ENCODE measurements around the gene FAM120AOS. TPM values are rescaled to one million over a fixed set of nuclear protein-coding genes. Genes with fewer than 3 reads are reported as not detected.
"Not testable (repeated sequence)": the region's sequence is repeated elsewhere in the genome, so short reads cannot be mapped to it uniquely, and the experiment has no call there.

Gene FAM120AOS
- total RNA-seq, 1 donor from 2014 or later: 42.3 TPM

DNA sequence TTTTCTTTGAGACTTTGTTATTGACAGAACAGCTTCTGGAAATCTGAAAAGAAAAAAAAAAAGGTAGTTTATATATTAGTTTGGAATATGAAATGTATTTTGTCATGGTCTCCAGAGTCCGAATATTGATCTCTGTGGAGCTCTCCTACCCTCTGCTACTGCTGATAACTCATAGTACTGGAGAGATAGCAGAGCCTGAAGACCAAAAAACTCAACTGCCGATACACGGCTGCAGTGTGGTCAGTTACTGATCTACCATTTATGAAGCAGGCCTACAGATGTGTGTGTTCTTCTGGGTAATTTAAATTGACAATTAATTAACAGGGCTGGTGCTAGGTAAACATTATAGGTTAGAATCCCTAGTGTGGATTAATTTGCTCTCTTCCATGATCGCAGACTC is 5.7 kb downstream of the FAM120AOS start:
- intact Hi-C loops (cut with micrococcal nuclease): no loop called here

DNA sequence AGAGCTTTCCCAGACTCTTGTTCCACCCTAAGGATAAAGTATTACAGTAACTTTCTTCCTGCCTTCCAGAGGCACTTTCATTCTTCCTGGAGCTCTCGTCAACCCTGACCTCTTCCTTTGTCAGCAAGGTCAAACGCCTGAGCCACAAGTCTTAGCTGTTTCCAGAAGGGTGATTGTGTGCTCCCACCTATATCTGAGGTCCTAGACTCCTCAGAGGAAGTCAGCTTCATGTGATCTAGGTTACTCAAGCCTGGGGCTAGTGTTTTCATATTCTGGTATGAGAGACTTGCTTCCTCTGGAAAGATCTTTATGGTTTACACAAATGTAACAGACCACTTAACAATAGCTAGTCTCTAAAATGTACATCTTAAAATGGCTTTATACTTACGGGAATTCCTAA is 7.3 kb downstream of the FAM120AOS start:
- intact Hi-C loops (cut with micrococcal nuclease): no loop called here

DNA sequence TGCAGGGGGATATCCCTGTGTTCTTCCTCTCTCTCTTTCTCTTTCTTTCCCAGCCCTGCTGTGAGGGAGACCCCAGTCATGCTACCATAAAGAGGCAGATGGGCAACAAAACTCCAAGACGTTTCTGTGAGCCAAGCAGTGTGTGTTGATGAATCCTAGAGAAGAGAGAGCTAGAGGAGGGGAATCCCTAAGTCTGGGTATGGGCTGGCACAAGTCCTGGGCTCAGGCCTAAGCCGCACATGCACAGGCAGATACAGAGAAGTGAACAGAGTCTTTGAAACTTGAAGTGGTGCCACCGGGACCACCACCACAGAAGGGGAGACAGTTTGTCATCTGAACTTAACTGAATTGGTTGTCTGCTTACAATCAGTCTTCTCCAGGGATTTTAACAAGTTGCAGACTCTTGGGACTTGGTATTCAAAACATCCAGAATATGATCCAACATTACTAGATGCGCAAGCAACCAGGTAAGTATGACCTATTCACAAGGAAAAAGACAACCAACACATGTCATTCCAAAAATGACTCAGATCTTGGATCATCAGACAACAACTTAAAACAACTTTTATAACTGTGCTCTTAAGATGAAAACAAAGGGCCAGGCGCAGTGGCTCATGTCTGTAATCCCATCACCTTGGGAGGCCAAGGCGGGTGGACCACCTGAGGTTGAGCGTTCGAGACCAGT is 12.3 kb downstream of the FAM120AOS start:
- intact Hi-C loops (cut with micrococcal nuclease): no loop called here

DNA sequence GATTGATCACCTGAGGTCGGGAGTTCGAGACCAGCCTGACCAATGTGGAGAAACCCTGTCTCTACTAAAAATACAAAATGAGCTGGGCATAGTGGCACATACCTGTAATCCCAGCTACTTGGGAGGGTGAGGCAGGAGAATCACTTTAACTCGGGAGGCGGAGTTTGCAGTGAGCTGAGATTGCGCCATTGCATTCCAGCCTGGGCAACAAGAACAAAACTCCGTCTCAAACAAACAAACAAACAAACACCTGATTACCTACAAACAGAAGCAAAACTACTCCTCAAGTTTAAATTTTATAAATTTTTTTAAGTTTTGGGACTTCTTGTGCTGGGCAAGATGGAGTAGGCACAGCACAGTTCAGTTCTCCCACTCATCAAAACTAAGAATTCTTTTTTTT is 14.1 kb downstream of the FAM120AOS start:
- intact Hi-C loops (cut with micrococcal nuclease): not testable (repeated sequence)

DNA sequence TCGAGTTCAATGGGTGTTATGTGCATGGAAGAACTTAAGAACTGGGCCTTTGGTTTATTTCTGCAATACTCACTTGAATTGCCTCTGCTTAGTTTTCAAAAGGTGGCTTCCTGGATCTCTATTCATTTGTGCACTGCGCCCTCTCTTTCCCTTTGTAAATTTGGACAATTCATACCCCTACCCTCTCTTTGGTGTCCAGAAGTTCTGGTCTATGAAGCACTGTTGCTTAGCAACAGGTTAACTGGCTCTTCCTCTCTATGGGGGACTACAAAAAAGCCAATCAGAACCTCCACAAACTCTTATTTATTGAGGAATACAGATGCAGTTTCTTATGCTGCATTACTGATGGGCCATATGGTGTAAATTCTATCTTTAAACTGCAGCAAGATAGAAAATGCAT is 15.4 kb downstream of the FAM120AOS start:
- intact Hi-C loops (cut with micrococcal nuclease): no loop called here

DNA sequence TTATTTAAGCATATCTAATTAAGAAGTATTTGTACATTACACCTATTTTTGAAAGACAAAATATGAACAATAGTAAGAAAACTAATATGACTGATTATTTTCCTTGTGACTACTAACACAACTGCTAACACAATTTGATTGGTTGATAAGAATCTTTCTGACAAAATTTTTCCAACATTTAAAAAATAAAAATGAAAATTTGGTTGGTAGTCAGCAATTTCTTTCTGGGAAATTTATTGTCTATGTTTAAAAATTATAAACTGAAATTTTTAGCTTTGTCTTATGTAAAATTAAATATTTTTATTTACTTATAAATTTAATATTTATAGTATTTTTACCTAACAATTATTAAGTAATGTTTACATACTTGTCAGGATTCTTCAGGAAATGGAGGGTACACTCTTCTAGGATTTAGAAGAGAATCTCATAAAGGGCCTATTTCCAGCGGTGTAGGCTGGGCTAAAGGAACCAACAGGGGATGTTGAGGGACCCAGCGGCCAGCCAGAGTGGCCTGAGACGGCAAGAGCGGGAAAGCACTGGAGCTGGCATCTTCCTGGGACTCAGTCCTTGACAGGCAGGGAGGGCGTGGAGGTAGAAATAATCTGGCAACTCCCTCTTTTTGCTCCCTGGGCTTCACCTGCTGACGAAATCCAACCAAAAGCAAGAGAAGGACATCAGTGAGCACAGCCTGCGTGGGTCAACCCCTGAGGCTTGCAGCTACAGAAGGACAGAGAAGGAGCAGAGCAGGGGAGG is 16.6 kb downstream of the FAM120AOS start:
- intact Hi-C loops (cut with micrococcal nuclease): no loop called here

DNA sequence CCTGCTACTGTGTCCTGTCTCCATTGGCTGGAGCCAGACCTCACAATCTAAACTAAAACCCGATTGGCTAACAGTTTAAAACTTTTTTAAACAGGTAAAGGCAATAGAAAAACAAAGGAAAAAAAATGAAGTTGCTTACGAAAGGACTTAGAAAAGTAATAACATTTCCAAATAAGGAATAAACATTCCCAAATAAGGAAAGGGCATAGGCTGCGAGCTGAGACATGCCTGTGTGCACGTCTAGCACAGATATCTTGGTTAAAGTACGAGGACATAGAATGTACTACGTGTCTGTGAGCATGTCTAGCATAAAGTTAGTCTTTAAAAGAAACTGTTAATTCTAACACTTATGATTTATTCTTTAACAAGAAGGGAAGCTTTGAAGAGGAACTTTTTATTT is 17.2 kb downstream of the FAM120AOS start:
- intact Hi-C loops (cut with micrococcal nuclease): no loop called here

DNA sequence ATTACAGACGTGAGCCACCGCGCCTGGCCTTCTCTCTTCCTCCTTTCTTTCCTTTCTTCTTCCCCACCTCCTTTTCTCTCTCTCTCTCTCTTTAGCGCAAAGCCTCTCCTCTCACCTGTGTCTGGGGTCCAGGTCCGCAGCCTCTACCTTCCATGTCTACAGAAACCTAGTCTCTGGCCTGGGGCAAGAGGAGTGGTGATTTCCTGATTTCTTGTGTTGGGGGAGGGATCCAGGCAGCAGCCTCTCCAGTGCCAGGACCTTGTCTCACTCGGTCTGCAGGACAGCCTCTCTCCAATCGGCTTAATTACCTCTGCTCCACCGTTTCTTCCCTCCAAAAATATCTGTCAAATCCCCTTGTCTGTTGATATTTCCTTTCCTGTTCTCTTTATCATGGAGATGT is 18.0 kb downstream of the FAM120AOS start:
- intact Hi-C loops (cut with micrococcal nuclease): no loop called here

DNA sequence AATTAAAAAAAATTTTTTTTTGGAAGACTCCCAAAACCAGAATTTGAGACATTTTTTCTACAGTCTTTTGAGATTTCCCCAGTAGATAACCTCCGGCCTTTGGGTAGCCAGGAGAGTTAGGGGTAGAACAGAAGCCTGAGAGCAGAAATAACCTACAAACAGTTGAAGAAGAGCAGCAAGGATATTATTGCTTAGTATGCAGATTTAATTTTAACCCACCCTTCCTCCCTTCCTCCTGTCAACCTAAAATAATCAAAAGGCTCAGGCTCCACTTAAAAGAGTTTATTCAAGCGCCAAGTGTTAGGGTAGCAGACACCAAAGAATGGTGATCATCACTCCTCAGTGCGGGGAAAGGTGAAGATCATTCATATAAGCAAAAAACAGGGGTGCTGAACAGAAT is 19.3 kb downstream of the FAM120AOS start:
- intact Hi-C loops (cut with micrococcal nuclease): no loop called here

DNA sequence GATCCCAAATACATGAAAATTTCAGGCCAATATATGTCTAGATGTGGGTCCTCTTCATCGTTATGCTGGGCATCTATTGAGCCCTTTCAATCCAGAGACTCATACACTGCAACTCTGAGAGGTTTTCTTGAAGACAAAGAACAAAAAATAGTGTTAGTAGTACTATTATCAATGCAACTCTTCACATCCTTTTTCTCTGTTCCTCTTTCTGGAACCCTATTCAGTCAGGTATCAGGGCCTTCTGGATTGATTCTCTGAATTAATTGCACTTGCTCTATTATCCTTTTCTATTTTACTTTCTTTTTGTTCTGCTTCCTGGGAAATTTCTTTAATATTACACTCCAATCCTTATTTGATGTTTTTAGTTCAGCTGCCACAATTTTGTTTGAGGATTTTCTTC is 20.4 kb downstream of the FAM120AOS start:
- intact Hi-C loops (cut with micrococcal nuclease): no loop called here

DNA sequence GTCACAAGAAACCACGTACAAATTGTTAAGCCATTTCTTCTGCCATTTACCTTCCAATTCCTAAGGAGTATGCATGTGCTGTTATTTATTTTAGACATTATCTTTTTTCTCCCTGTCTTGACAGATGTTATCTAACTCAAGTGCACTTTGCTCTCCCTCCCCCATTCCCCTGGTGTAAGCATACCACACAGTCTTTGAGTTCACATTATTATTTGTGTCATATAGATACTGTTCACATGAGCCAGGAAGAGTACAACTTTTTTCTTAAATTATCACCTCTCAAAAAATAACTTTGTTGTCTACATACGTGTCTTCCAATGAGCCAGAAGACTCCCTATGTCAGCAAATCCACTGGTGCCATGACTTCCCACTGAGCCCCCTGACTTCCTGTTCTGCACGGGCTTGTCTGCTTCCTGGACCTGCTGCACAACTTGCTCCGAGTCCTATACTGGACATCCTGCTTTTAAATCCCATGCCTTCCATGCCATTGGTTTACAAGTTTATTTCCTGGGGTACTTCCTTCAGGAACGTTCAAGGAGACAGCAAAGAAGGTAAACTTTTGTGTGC is 21.8 kb downstream of the FAM120AOS start:
- intact Hi-C loops (cut with micrococcal nuclease): no loop called here

DNA sequence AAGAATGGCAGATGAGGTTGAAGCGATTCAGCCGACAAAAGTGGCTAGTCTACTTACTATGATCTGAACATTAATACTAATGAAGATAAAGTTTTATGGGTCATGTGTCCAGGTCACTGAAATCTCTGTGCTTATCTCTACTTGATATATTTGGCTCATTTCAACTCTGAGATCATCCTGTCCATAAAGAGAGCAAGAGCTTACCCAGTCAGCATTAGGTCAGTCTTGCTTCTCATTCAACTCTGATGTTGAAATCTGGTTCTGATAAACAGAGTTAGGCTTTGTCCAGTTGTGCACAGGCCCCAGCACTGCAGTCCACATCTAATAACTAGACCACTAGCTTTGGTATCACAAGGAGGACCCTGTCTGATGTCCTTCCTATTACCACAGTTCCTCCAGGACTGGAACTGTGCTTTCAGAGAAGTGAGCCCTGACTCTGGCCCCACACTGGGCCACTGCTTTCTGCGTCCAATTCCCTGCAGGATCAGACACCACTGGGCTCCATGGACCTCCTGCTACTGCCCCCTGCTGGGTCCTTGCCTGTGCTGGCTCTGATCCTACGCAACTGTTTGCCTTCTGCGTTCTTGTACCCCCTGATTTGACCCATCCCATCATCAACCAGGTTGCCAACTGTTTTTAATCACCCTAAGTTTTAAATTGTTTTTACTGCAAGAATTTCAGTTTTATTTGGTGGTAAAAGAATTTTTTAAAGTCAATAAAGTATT is 25.6 kb downstream of the FAM120AOS start:
- intact Hi-C loops (cut with micrococcal nuclease): no loop called here

DNA sequence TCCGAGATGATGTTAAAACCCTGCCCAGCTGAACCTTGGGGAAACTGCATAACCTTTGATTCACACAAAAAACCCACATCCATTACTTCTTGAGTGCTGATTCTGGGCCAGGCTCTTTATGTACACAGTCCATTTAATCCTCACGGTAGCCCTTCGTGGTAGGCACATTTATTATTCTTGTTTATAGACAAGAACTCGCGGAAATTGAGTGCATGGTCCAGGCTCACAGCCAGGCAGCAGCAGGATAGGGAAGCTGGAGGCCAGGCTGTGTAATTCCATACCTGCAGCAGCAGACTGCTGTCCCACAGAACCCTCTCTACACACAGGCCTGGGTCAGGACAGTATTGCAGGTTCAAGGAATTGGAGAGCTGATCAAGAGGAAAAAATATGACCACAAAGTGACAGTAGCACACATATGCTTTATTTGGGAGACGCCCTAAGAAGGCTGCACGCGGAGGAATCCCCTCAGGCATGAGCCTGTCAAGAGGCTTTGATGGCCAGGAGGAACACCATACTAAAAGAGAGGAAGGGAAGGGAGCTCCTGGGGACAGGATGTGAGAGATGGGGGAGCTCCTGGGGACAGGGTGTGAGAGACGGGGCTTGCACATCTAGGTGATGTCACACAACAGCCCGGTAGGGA is 30.3 kb downstream of the FAM120AOS start:
- intact Hi-C loops (cut with micrococcal nuclease): no loop called here

DNA sequence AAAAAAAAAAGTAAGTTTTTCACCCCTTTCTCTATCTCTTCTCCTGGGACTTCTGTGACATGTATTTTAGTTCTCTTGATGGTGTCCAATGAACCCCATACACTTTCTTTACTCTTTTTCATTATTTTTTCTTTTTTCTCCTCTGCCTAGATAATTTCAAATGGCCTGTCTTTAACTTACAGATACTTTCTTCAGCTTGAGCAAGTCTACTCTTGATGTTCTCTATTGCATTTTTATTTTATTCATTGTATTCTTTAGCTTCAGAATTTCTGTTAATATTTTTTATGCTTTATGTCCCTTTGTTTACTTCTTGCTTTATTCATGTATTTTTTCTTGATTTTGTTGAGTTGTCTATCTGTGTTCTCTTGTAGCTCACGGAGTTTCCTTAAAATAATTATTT is 34.4 kb downstream of the FAM120AOS start:
- intact Hi-C loops (cut with micrococcal nuclease): no loop called here

DNA sequence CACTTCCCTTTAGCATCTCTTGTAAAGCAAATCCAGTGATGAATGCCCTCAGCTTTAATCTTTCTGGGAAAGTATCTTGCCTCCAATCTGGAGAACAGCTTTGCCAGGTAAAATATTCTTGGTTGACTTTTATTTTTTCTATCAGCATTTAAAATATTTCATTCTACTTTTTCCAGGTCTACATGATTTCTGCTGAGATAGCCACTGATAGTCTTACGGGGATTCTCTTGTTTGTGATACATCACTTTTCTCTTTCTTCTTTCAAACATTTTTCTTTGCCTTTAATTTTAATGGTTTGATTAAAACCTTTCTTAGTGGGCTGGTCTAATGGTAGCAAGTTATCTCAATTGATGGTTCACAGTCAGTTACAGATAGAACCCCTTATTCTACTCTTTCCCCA is 35.8 kb downstream of the FAM120AOS start:
- intact Hi-C loops (cut with micrococcal nuclease): no loop called here

DNA sequence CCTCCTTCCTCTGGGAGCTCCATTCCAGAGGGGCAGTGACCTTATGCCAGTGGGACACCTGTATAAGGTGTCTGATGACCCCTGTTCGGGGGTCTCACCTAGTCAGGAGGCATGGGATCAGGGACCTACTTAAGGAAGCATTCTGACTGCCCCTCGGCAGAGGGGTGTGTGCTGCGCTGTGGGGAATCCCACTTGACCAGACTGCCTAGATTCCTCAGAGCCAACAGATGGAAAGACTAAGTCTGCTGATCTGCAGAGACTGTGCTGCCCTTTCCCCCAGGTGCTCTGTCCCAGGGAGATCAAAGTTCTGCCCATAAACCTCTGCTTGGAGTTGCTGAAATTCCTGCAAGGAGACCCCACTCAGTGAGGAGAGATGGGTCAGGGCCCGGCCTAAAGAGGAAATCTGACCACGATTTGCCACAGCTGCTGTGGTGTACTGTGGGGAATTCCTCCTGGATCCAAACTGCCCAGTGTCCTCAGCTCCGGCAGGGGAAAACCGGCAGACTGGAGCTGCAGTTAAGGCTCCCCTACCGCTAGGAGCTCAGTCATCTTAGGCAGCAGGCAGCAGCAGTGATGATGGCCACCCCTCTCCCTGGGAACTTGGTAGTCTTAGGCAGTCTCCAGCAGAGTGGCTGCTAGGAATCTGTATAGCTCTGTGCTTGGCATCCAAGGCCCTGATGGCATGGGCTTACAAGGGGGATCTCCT is 36.7 kb downstream of the FAM120AOS start:
- intact Hi-C loops (cut with micrococcal nuclease): no loop called here

DNA sequence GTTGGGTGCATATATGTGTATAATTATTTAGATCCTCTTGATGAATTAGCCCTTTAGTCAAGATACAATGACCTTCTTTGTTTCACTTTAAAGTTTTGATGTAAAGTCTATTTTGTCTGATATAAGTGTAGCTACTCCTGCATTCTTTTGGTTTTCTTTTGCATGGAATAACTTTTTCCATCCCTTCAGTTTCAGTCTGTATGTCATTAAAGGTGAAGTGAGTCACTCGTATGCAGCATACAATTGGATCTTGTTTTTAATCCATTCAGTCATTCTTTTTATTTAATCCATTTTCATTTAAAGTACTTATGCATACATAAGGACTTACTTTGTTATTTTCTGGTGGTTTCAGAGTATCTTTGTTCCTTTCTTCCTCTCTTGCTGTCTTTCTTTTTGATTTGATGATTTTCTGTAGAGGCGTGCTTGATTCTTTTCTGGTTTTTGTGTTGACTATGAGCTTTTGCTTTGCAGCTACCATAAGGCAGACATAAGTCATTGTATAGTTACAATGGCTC is 38.1 kb downstream of the FAM120AOS start:
- intact Hi-C loops (cut with micrococcal nuclease): no loop called here

DNA sequence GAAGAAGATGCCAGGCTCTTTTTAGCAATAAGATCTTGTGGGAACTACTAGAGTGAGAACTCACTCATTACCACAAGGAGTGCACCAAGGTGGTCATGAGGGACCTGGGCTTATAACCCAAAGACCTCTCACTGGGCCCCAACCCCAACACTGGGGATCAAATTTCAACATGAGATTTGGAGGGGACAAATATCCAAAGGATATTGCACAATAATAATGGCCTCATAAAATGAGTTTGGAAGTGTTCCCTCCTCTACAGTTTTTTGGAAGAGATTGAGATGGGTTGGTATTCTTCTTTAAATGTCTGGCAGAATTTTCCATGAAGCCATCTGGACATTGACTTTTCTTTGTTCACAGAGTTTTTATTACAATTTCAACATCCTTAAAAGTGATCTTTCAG is 39.9 kb downstream of the FAM120AOS start:
- intact Hi-C loops (cut with micrococcal nuclease): no loop called here

DNA sequence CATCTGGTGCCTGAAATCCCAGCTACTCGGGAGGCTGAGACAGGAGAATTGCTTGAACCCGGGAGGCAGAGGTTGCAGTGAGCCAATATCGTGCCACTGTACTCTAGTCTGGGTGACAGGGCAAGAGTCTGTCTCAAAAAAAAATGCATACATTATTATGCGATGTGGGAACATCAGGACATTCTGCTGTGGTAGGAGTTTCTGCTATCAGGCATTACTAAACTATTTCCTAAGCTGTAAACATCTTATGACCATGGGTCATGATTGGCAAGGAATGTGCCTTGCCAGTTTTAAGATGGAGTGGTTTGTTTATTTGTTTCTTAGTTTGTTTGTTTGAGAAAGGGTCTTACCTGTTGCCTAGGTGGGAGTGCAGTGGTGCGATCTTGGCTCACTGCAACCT is 47.0 kb downstream of the FAM120AOS start:
- intact Hi-C loops (cut with micrococcal nuclease): no loop called here

DNA sequence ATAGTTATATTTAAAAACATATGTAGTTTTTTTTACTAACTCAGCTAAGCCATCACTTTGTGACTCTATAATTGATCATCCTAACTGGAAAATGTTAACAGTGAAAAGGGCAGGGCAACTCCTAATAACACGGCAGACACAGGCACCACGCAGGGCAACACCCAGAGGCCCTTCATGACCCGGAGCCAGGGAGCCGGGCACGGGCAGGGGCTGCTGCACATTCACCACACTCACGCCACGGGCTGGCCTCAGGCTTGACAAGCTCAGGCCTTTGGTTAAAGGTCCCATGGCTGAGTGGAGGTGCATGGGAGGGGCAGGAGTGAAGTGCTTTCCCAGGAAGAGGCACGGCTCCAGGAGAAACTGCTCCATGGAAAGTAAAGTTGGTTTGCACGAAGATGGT is 54.9 kb downstream of the FAM120AOS start:
- intact Hi-C loops (cut with micrococcal nuclease): no loop called here
